ENCODE measurements around the gene KRTAP9-4.

Gene KRTAP9-4

DNA sequence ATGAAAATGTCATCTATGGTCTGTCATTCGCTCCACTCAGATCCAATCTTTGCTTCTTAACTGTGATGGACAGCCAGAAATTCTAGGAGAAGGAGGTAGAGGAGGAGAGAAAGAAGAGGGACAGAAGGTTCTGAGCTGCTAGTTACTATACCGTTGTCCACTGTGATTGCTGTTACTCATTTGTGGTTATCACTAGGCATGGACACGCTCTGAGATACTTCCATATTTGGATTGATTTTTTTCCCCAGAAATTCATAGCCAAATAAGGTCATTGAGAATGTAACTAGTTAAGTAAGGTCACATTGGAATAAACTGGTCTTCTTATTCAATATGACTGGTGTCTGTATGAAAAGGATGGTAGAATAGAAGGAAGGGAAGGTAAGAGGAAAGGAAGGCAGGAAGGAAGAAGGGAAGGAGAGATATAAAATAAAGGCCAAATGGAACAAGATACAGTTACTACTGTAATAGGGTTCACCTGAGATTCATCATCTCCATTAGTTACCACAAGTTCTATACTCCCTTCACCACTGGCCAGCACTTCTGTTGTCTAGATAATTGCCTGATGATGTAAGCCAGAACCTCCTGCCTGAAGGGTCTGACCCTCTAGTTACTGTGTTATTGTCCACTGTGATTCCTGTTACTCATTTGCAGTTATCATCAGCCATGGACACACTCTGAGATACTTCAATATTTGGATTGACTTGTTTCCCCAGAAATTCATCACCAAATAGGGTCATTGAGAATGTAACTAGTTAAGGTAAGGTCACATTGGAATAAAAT is 28.9 kb downstream of the KRTAP9-4 start:
- DNase-seq (ENCODE audit: insufficient read length) = no peak
- TF ChIP-seq POLR2A (IDR thresholded peaks at IDR 0.05; ENCODE audit: low read depth, low read length) = no peak
- no peak for TF ChIP-seq POLR2AphosphoS5 (IDR thresholded peaks at IDR 0.05; ENCODE audit: low read depth, low read length)
- TF ChIP-seq TAF1 (IDR thresholded peaks at IDR 0.05; ENCODE audit: borderline replicate concordance, low read depth, low read length) = no peak
- no peak for FAIRE-seq

DNA sequence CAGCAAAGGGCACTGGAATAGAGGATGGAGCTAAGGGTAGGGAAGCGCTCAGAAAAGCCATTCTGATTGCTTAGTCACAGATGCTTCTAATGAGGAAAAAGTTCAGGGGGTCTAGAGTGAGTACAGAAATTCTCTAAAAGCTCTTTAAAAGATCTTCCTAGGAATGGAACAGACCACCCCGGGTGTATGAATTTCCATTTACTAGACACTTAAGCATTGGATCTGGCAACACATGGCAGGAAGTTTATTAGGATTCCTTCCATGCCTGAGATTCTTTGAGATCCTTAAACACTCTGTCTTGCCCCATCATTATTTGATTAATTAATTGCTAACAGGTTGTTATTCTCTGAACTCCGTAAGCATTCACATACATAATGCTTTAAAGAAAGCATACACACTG is 34.6 kb downstream of the KRTAP9-4 start:
- TF ChIP-seq TAF1 (IDR thresholded peaks at IDR 0.05; ENCODE audit: borderline replicate concordance, low read depth, low read length) (no peak), POLR2A (IDR thresholded peaks at IDR 0.05; ENCODE audit: low read depth, low read length) (no peak), POLR2AphosphoS5 (IDR thresholded peaks at IDR 0.05; ENCODE audit: low read depth, low read length) (no peak)
- no peak for DNase-seq (ENCODE audit: insufficient read length)
- no peak for FAIRE-seq

DNA sequence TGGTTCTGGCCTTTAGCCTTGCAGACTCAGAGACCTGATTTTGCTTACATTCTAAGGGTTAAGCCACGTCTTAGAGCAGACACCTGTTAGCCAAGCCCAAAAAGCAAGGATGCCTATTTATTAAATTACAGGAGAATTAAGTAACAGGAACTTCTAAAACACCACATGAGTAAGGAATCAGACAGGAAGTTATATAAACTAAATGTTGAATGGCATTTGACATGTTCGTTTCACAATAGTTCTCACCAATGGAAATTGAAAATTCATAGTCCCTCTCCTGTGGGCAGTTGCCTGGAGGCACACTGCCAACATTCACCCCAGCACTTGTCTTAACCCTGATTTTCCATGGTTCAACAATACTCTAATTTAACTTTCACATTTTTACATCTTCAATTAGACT is 35.1 kb downstream of the KRTAP9-4 start:
- TF ChIP-seq POLR2AphosphoS5 (IDR thresholded peaks at IDR 0.05; ENCODE audit: low read depth, low read length) = no peak
- TF ChIP-seq POLR2A (IDR thresholded peaks at IDR 0.05; ENCODE audit: low read depth, low read length) = no peak
- DNase-seq (ENCODE audit: insufficient read length) = no peak
- no peak for FAIRE-seq

DNA sequence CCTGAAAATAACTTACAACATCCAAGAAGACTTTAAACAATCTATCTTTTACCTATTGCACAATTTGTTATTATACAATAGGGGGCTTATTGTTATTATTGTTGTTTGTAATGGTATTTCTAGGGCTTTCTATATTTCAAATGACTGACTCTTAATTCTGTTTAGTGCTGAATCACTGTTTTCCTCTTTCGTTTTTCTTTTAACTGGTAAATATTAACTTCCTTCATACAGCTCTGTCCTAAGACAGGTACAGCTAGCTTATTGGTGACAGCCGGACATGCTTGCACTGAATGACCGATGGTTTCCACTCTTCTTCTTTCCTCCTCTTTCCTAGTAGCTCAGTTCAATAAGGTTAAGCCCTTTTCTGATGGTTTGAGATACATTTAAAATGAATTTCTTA is 37.6 kb downstream of the KRTAP9-4 start:
- DNase-seq (ENCODE audit: insufficient read length) (no peak), FAIRE-seq (no peak)
- TF ChIP-seq TAF1 (IDR thresholded peaks at IDR 0.05; ENCODE audit: borderline replicate concordance, low read depth, low read length) (no peak), POLR2A (IDR thresholded peaks at IDR 0.05; ENCODE audit: low read depth, low read length) (no peak), POLR2AphosphoS5 (IDR thresholded peaks at IDR 0.05; ENCODE audit: low read depth, low read length) (no peak)

DNA sequence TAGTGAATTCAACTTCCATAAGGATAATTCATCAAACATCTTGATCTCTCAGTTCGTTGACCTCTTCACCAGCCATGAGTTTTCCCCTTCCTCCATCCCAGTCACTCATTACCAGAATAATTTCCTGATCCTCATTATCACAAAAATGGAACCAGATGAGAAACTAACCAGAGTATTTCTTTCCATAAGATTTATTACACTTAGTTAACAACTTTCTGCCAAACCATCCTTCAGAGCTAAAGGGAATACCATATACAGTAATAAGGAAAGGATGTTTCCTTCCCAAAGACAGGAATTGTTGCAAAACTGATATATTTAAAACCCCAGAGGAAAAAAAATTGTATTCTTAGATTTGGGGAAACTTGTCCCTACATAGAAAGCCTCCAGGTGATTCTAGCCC is 44.5 kb downstream of the KRTAP9-4 start:
- TF ChIP-seq POLR2AphosphoS5 (IDR thresholded peaks at IDR 0.05; ENCODE audit: low read depth, low read length) = no peak
- TF ChIP-seq POLR2A (IDR thresholded peaks at IDR 0.05; ENCODE audit: low read depth, low read length) = no peak
- no peak for TF ChIP-seq TAF1 (IDR thresholded peaks at IDR 0.05; ENCODE audit: borderline replicate concordance, low read depth, low read length)
- no peak for FAIRE-seq
- no peak for DNase-seq (ENCODE audit: insufficient read length)

DNA sequence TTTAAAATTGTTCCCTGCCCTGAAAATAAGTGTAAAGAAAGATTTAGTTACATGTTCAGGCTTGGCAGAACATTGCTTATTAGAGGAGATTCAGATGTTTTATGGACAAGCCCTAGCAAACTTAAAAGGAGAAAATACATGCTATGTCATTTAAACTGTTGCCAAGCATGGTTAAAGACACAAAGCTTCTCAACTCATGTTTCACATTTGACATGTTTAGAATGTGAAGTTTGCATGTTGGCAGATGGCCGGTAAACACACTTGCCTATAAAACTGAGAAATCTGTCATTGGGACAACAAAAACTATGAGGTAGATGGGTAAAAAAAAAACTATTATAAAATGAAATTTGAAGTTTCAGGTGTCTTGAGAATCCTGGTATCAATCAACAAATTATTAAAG is 47.4 kb downstream of the KRTAP9-4 start:
- FAIRE-seq (no peak), DNase-seq (ENCODE audit: insufficient read length) (no peak)
- TF ChIP-seq POLR2A (IDR thresholded peaks at IDR 0.05; ENCODE audit: low read depth, low read length) (no peak), POLR2AphosphoS5 (IDR thresholded peaks at IDR 0.05; ENCODE audit: low read depth, low read length) (no peak), TAF1 (IDR thresholded peaks at IDR 0.05; ENCODE audit: borderline replicate concordance, low read depth, low read length) (no peak)

DNA sequence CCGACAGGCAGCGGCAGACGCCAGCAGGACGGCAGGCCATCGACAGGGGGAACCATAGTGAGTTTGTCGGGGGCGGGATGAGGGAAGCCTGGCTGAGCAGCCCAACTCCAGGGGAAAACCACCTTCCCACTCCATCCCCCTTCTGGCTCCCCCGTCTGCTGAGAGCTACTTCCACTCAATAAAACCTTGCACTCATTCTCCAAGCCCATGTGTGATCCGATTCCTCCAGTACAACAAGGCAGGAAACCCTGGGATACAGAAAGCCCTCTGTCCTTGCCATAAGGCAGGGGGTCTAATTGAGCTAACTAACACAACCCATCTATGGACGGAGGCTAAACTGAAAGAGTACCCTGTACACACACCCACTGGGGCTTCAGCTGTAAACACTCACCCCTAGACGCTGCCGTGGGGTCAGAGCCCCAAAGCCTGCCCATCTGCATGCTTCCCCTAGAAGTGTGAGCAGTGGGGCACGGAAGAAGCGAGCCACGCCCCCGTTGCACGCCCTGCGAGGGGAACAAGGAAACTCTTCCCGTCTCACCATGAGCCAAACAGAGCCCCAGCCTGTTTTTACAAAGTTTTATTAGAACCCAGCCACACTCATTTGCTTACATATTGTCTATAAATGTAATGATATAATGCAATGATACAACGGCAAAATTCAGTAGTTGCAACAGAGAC is 49.1 kb downstream of the KRTAP9-4 start:
- TF ChIP-seq TAF1 (IDR thresholded peaks at IDR 0.05; ENCODE audit: borderline replicate concordance, low read depth, low read length) (no peak), POLR2AphosphoS5 (IDR thresholded peaks at IDR 0.05; ENCODE audit: low read depth, low read length) (no peak), POLR2A (IDR thresholded peaks at IDR 0.05; ENCODE audit: low read depth, low read length) (no peak)
- no peak for FAIRE-seq
- DNase-seq (ENCODE audit: insufficient read length) = no peak
